Gastrocnemius medialis (tissue), 4 donors: Measurements from ENCODE around the gene AXL.

Experiments used
- POLR2A ChIP-seq, 2 donors: fragments of 450-650 bp; IDR thresholded peaks; one replicate each; pipeline ENCODE4 v1.6.1; 2017; ENCODE audit warnings: antibody characterized with exemption in 2 of 2, mild to moderate bottlenecking in 2 of 2, moderate library complexity in 2 of 2
- TF ChIP-seq, protein P1 (sequence below), 5 experiments: fragments of 450-650 bp in 3 of 5; fragments of 200-600 bp in 2 of 5; sonication (generic) in 2 of 5; IDR thresholded peaks in 4 of 5; conservative IDR thresholded peaks in 1 of 5; 1 replicate in 4 of 5; 2 replicates in 1 of 5; pipeline ENCODE4 v1.5.1; 2016 to 2019; ENCODE audit warnings: antibody characterized with exemption in 5 of 5, mild to moderate bottlenecking in 3 of 5, moderate library complexity in 3 of 5

DNA sequence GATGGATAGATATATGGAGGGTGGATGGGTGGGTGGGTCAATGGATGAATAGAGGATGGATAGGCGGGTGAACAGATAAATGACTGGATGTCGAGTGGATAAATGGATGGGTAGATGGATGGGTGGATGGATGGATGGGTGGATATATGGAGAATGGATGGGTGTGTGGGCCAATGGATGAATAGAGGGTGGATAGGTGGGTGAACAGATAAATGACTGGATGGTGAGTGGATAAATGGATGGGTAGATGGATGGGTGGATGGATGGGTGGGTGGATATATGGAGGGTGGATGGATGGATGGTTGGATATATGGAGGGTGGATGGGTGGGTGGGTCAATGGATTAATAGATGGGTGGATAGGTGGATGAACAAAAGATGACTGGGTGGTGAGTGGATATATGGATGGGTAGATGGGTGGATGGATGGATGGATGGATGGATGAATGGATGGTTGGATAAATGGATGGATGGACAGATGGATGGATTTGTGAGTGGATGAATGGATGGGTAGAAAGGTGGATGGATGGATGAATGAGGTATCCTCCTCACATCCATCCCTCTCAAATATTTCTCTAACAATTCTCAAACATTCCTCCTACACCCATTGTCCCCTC, 21.0 kb downstream of the AXL start:
- TF ChIP-seq, protein P1, sequence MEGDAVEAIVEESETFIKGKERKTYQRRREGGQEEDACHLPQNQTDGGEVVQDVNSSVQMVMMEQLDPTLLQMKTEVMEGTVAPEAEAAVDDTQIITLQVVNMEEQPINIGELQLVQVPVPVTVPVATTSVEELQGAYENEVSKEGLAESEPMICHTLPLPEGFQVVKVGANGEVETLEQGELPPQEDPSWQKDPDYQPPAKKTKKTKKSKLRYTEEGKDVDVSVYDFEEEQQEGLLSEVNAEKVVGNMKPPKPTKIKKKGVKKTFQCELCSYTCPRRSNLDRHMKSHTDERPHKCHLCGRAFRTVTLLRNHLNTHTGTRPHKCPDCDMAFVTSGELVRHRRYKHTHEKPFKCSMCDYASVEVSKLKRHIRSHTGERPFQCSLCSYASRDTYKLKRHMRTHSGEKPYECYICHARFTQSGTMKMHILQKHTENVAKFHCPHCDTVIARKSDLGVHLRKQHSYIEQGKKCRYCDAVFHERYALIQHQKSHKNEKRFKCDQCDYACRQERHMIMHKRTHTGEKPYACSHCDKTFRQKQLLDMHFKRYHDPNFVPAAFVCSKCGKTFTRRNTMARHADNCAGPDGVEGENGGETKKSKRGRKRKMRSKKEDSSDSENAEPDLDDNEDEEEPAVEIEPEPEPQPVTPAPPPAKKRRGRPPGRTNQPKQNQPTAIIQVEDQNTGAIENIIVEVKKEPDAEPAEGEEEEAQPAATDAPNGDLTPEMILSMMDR (IDR thresholded peaks at IDR 0.05 in 4 of 5, conservative IDR thresholded peaks at IDR 0.05 in 1 of 5): no peak
- no peak for TF ChIP-seq POLR2A (IDR thresholded peaks at IDR 0.05)
